Smooth muscle cell (in vitro differentiated cells): ENCODE measurements around the gene LMO4. TPM values are rescaled to one million over a fixed set of nuclear protein-coding genes. Genes with fewer than 3 reads are reported as not detected.

Experiments
- DNase-seq: peaks from one replicate; lab custom pipeline; 2025; ENCODE audit not compliant: unreplicated experiment; lab: John Stamatoyannopoulos, UW
- H2AFZ ChIP-seq: fragments of 200-600 bp; sonication (generic); 2 replicates; pipeline ENCODE4 v1.6.0; 2016; ENCODE audit warnings: antibody characterized with exemption, low read depth, mild to moderate bottlenecking
- H3F3A ChIP-seq: fragments of 200-600 bp; sonication (generic); 2 replicates; pipeline ENCODE4 v1.6.0; 2017; ENCODE audit warnings: antibody characterized with exemption, low read depth
- H3K27ac ChIP-seq: fragments of 200-600 bp; sonication (generic); 2 replicates; pipeline ENCODE4 v1.5.1; 2016; ENCODE audit warnings: low read depth, mild to moderate bottlenecking
- H3K27me3 ChIP-seq: fragments of 200-600 bp; sonication (generic); 2 replicates; pipeline ENCODE4 v1.6.1; 2016; ENCODE audit warnings: low read depth, mild to moderate bottlenecking
- H3K36me3 ChIP-seq: fragments of 200-600 bp; sonication (generic); 2 replicates; pipeline ENCODE4 v1.5.1; 2016; ENCODE audit warnings: low read depth
- H3K4me1 ChIP-seq: fragments of 200-600 bp; sonication (generic); 2 replicates; pipeline ENCODE4 v1.5.1; 2016; ENCODE audit warnings: low read depth
- H3K4me2 ChIP-seq: fragments of 200-600 bp; sonication (generic); 2 replicates; pipeline ENCODE4 v1.6.0; 2016; ENCODE audit warnings: mild to moderate bottlenecking
- H3K4me3 ChIP-seq: fragments of 200-600 bp; sonication (generic); 2 replicates; pipeline ENCODE4 v1.5.1; 2016; ENCODE audit warnings: mild to moderate bottlenecking
- H3K79me2 ChIP-seq: fragments of 200-600 bp; sonication (generic); 2 replicates; pipeline ENCODE4 v1.6.0; 2016; ENCODE audit warnings: low read depth, mild to moderate bottlenecking
- H3K9ac ChIP-seq: fragments of 200-600 bp; sonication (generic); 2 replicates; pipeline ENCODE4 v1.6.0; 2016; ENCODE audit warnings: low read depth
- H3K9me3 ChIP-seq: fragments of 200-600 bp; sonication (generic); replicated peaks from 2 replicates; pipeline ENCODE4 v1.5.1; 2016; ENCODE audit warnings: low read depth
- H4K20me1 ChIP-seq: fragments of 200-600 bp; sonication (generic); 2 replicates; pipeline ENCODE4 v1.6.0; 2016; ENCODE audit warnings: low read depth
- WGBS: methylation state at CpG from one replicate; pipeline ENCODE4 v1.1.7; 2016; ENCODE audit warnings: low lambda C conversion rate; 5-methylcytosine and 5-hydroxymethylcytosine counted together
- polyA plus RNA-seq: library from polyadenylated mRNA; unstranded; fragments of >200 nt; fragmentation: Nextera tagmentation; extraction: Ambion mirVana; gene quantifications from 2 replicates; pipeline ENCODE4 v1.2.1, GENCODE V29; 2016
- total RNA-seq: library from RNA; depleted of rRNA; stranded (reverse); fragments of >200 nt; gene quantifications from 2 replicates; pipeline ENCODE4 v1.2.3, GENCODE V29; 2014
- TF ChIP-seq, protein P1 (sequence below): fragments of 200-600 bp; sonication (generic); IDR thresholded peaks from 2 replicates; pipeline ENCODE4 v1.5.1; 2017; ENCODE audit warnings: borderline replicate concordance, mild to moderate bottlenecking, antibody characterized with exemption; ENCODE audit not compliant: insufficient read depth, poor library complexity, severe bottlenecking

LMO4 gene
- total and polyA plus RNA-seq, 2 experiments from 2014 or later, result 54.2 to 140 TPM

DNA sequence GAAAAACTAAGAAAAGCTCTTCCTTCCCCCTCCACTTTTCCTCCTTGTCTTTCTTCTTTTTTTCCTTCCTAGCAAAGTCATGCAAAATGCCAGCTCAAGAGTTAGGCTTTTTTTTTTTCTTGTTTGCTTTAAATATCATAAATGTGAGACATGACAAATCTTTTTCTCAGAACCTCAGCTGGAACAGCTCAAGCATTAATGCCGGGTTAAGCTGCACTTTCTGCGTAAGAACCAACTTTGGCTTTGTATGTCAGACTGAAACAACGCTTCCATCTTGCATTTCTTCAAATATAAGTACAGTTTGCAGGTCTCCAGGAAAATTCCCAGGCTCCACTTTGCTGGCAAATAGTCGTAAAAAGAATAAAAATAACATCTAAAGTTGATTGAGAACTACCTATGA lies 20.7 kb upstream of the LMO4 start:
- Histone ChIP-seq H3K4me2 (no peak overlapping the region), H3K79me2 (no peaks in the 10 kb centered on the region), H4K20me1 (no peaks in the 10 kb centered on the region), H3K27ac (no peak overlapping the region), H3F3A (no peaks in the 10 kb centered on the region), H3K4me3 (no peak overlapping the region), H3K4me1 (peaks cover 5% of the 10 kb centered on the region), H3K36me3 (no peaks in the 10 kb centered on the region), H3K27me3 (no peaks in the 10 kb centered on the region), H3K9ac (no peak overlapping the region), H3K9me3 (no peaks in the 10 kb centered on the region), H2AFZ (peak overlapping the region; percentile 66)
- 61% methylated on average over 4 of the region's 4 CpGs for WGBS
- no peak for DNase-seq
- TF ChIP-seq, protein P1, sequence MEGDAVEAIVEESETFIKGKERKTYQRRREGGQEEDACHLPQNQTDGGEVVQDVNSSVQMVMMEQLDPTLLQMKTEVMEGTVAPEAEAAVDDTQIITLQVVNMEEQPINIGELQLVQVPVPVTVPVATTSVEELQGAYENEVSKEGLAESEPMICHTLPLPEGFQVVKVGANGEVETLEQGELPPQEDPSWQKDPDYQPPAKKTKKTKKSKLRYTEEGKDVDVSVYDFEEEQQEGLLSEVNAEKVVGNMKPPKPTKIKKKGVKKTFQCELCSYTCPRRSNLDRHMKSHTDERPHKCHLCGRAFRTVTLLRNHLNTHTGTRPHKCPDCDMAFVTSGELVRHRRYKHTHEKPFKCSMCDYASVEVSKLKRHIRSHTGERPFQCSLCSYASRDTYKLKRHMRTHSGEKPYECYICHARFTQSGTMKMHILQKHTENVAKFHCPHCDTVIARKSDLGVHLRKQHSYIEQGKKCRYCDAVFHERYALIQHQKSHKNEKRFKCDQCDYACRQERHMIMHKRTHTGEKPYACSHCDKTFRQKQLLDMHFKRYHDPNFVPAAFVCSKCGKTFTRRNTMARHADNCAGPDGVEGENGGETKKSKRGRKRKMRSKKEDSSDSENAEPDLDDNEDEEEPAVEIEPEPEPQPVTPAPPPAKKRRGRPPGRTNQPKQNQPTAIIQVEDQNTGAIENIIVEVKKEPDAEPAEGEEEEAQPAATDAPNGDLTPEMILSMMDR, result no peak

DNA sequence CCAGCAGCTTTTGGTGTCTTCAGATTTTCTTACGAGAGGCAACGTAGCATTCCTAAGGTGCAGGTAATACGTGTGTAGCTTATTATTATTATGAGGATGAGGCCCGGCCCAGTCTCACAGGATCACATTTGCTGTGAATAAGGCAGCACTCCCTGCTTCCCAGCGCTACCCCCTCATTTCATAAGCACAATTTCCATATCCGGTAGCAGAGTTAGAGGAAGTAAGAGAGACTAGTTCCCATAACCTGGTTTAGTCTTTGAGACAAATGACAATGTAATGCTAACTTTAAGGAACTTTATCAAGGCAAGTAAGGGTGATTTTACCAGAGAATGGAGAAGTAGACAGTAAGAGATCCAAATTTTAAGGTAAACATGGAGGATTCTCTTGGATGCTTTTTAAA lies 14.6 kb upstream of the LMO4 start:
- H3K4me2 ChIP-seq, result no peak overlapping the region
- TF ChIP-seq, protein P1, result no peak
- no peaks in the 10 kb centered on the region for H4K20me1 ChIP-seq
- no peak overlapping the region for H3K27ac ChIP-seq
- H3K9ac ChIP-seq, result no peak overlapping the region
- no peak overlapping the region for H3K4me3 ChIP-seq
- H3K4me1 ChIP-seq, result no peaks in the 10 kb centered on the region
- no peaks in the 10 kb centered on the region for H3F3A ChIP-seq
- H3K36me3 ChIP-seq, result no peaks in the 10 kb centered on the region
- H3K79me2 ChIP-seq, result no peaks in the 10 kb centered on the region
- no peak for DNase-seq
- no peaks in the 10 kb centered on the region for H3K9me3 ChIP-seq
- 92% methylated on average over 6 of the region's 6 CpGs for WGBS
- H3K27me3 ChIP-seq, result no peaks in the 10 kb centered on the region
- H2AFZ ChIP-seq, result no peak overlapping the region

DNA sequence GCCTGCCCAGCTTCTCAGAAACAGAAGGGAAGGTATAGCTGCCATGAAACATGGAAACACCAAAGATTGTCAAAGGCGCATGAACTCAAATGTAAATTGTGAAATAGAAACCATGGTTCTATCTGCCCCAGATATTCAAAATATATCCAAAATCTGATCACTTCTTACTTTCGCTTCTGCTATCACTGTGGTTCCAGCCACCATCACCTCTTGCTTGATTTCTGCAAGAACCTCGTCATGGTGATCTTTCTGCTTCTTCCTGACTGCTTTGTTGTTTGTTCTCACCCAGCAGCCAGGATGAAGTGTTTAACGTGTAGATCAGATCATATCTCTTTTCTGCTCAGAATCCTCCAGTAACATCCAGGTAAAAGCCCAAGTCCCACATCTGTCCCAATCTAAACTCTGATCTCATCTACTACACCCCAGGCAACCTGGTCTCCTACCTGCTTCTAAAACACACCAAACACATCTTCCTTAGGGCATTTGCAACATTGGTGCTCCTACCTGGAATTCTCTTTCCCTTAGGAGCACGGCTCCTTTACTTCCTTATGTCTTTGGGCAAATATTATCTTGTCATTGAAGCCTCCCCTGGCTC lies 10.5 kb upstream of the LMO4 start:
- no peak overlapping the region for H3K27ac ChIP-seq
- H3F3A ChIP-seq, result no peaks in the 10 kb centered on the region
- H3K79me2 ChIP-seq, result no peaks in the 10 kb centered on the region
- H3K4me1 ChIP-seq, result no peaks in the 10 kb centered on the region
- H3K27me3 ChIP-seq, result no peaks in the 10 kb centered on the region
- no peak overlapping the region for H3K4me2 ChIP-seq
- H4K20me1 ChIP-seq, result no peaks in the 10 kb centered on the region
- H3K9ac ChIP-seq, result no peak overlapping the region
- TF ChIP-seq, protein P1, result no peak
- no peak overlapping the region for H2AFZ ChIP-seq
- no peak for DNase-seq
- 78% methylated on average over 5 of the region's 5 CpGs for whole genome bisulfite sequencing
- no peaks in the 10 kb centered on the region for H3K9me3 ChIP-seq
- no peaks in the 10 kb centered on the region for H3K36me3 ChIP-seq
- no peak overlapping the region for H3K4me3 ChIP-seq

DNA sequence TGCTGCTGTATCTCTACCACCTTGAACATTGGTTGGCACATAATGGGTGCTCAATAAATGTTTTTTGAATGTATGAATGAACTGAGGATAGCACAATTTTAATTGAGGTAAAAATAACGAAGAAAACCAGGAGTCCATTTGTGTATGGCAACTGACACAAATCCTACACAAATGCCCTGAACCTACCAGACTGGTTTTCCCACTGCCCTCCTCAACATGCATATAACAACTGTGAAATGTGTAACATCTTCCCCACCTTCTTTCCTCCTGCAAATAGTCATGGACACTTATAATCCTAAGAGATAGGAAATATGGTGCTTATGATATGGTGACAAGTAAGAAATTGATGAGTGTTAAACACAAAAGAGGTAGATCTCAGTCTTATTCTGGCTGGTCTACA lies 9.9 kb upstream of the LMO4 start:
- Histone ChIP-seq H3K27ac (no peak overlapping the region), H3K27me3 (no peaks in the 10 kb centered on the region), H2AFZ (no peak overlapping the region), H3K9me3 (no peaks in the 10 kb centered on the region), H3K4me1 (no peaks in the 10 kb centered on the region), H4K20me1 (no peaks in the 10 kb centered on the region), H3K36me3 (no peaks in the 10 kb centered on the region), H3K4me3 (no peak overlapping the region), H3K9ac (no peak overlapping the region), H3F3A (no peaks in the 10 kb centered on the region), H3K79me2 (no peaks in the 10 kb centered on the region), H3K4me2 (no peak overlapping the region)
- DNase-seq, result no peak
- TF ChIP-seq, protein P1, result no peak
- WGBS, result 81% methylated on average over 1 of the region's 1 CpG
